ENCODE measurements around the gene RPH3AL.

RPH3AL gene

GRCh38 chr17:282000-282911, 70.4 kb downstream of the RPH3AL start:
- Histone ChIP-seq H4K5ac (ENCODE audit: low read length) (no peak overlapping the region), H2BK15ac (replicated peaks; ENCODE audit: low read depth) (no peak overlapping the region), H3K27me3 (ENCODE audit: insufficient read depth, low read length, poor library complexity) (no peaks in the 10 kb centered on the region), H3K4me1 (ENCODE audit: control insufficient read depth, low read depth, low read length) (no peaks in the 10 kb centered on the region), H3K9ac (ENCODE audit: low read length) (no peak overlapping the region), H3K79me1 (ENCODE audit: low read length) (no peaks in the 10 kb centered on the region), H3K4me3 (ENCODE audit: low read length) (no peak overlapping the region), H3K27ac (ENCODE audit: low read depth, low read length) (no peak overlapping the region), H2BK5ac (ENCODE audit: low read length) (no peak overlapping the region), H3K56ac (ENCODE audit: low read length) (no peak overlapping the region), H3K23ac (ENCODE audit: low read length) (no peak overlapping the region), H4K8ac (ENCODE audit: low read depth, low read length) (no peak overlapping the region), H3K79me2 (ENCODE audit: control insufficient read depth, insufficient read depth, low read length) (no peaks in the 10 kb centered on the region), H3K4me2 (ENCODE audit: low read length) (no peak overlapping the region), H3K36me3 (ENCODE audit: control insufficient read depth, insufficient read depth, low read length) (no peaks in the 10 kb centered on the region), H3K4ac (ENCODE audit: low read depth, low read length) (no peak overlapping the region), H2AK5ac (ENCODE audit: low read length) (no peak overlapping the region), H3K18ac (ENCODE audit: low read length) (no peak overlapping the region), H2BK120ac (ENCODE audit: low read depth, low read length) (no peak overlapping the region)
- no peak for DNase-seq
- no CpG with 5 or more reads among the region's 32 CpGs for WGBS (ENCODE audit: extremely low coverage, insufficient coverage, low lambda C conversion rate)

- no peak overlapping the region for H3K4ac ChIP-seq (ENCODE audit: low read depth, low read length)
- no peak overlapping the region for H2BK15ac ChIP-seq (replicated peaks; ENCODE audit: low read depth)
- no peaks in the 10 kb centered on the region for H3K36me3 ChIP-seq (ENCODE audit: control insufficient read depth, insufficient read depth, low read length)
- no peak overlapping the region for H3K9ac ChIP-seq (ENCODE audit: low read length)
- H3K56ac ChIP-seq (ENCODE audit: low read length) = no peak overlapping the region
- no peak overlapping the region for H3K4me3 ChIP-seq (ENCODE audit: low read length)
- H2BK120ac ChIP-seq (ENCODE audit: low read depth, low read length) = no peak overlapping the region
- no peak overlapping the region for H3K27ac ChIP-seq (ENCODE audit: low read depth, low read length)
- H4K5ac ChIP-seq (ENCODE audit: low read length) = no peak overlapping the region
- no peak overlapping the region for H3K18ac ChIP-seq (ENCODE audit: low read length)
- H3K27me3 ChIP-seq (ENCODE audit: insufficient read depth, low read length, poor library complexity) = no peaks in the 10 kb centered on the region
- no peaks in the 10 kb centered on the region for H3K79me2 ChIP-seq (ENCODE audit: control insufficient read depth, insufficient read depth, low read length)
- no peak overlapping the region for H3K4me2 ChIP-seq (ENCODE audit: low read length)
- H4K8ac ChIP-seq (ENCODE audit: low read depth, low read length) = no peak overlapping the region
- no peak overlapping the region for H2AK5ac ChIP-seq (ENCODE audit: low read length)
- no peak overlapping the region for H2BK5ac ChIP-seq (ENCODE audit: low read length)
- H3K23ac ChIP-seq (ENCODE audit: low read length) = no peak overlapping the region
- H3K79me1 ChIP-seq (ENCODE audit: low read length) = no peaks in the 10 kb centered on the region
- WGBS (ENCODE audit: extremely low coverage, insufficient coverage, low lambda C conversion rate) = no CpG with 5 or more reads among the region's 21 CpGs
- H3K4me1 ChIP-seq (ENCODE audit: control insufficient read depth, low read depth, low read length) = no peaks in the 10 kb centered on the region
- DNase-seq = no peak
Measured at GRCh38 chr17:281365-281999, 71.1 kb downstream of the RPH3AL start.

GRCh38 chr17:280901-281300, 71.7 kb downstream of the RPH3AL start:
- no peak overlapping the region for H3K56ac ChIP-seq (ENCODE audit: low read length)
- H3K27ac ChIP-seq (ENCODE audit: low read depth, low read length) = no peak overlapping the region
- H2BK5ac ChIP-seq (ENCODE audit: low read length) = no peak overlapping the region
- no peak overlapping the region for H3K4ac ChIP-seq (ENCODE audit: low read depth, low read length)
- H2BK120ac ChIP-seq (ENCODE audit: low read depth, low read length) = no peak overlapping the region
- no CpG with 5 or more reads among the region's 9 CpGs for WGBS (ENCODE audit: extremely low coverage, insufficient coverage, low lambda C conversion rate)
- H3K23ac ChIP-seq (ENCODE audit: low read length) = no peak overlapping the region
- no peak overlapping the region for H4K5ac ChIP-seq (ENCODE audit: low read length)
- H2BK15ac ChIP-seq (replicated peaks; ENCODE audit: low read depth) = no peak overlapping the region
- DNase-seq = no peak
- no peak overlapping the region for H3K4me2 ChIP-seq (ENCODE audit: low read length)
- H3K79me1 ChIP-seq (ENCODE audit: low read length) = no peaks in the 10 kb centered on the region
- no peaks in the 10 kb centered on the region for H3K36me3 ChIP-seq (ENCODE audit: control insufficient read depth, insufficient read depth, low read length)
- H3K18ac ChIP-seq (ENCODE audit: low read length) = no peak overlapping the region
- no peak overlapping the region for H3K4me3 ChIP-seq (ENCODE audit: low read length)
- no peaks in the 10 kb centered on the region for H3K79me2 ChIP-seq (ENCODE audit: control insufficient read depth, insufficient read depth, low read length)
- H3K27me3 ChIP-seq (ENCODE audit: insufficient read depth, low read length, poor library complexity) = no peaks in the 10 kb centered on the region
- H3K4me1 ChIP-seq (ENCODE audit: control insufficient read depth, low read depth, low read length) = no peaks in the 10 kb centered on the region
- H3K9ac ChIP-seq (ENCODE audit: low read length) = no peak overlapping the region
- no peak overlapping the region for H4K8ac ChIP-seq (ENCODE audit: low read depth, low read length)
- no peak overlapping the region for H2AK5ac ChIP-seq (ENCODE audit: low read length)

GRCh38 chr17:280216-280615, 72.4 kb downstream of the RPH3AL start:
- H2BK120ac ChIP-seq (ENCODE audit: low read depth, low read length) = no peak overlapping the region
- H2BK15ac ChIP-seq (replicated peaks; ENCODE audit: low read depth) = no peak overlapping the region
- no peak overlapping the region for H3K4me3 ChIP-seq (ENCODE audit: low read length)
- no peak overlapping the region for H3K27ac ChIP-seq (ENCODE audit: low read depth, low read length)
- no peaks in the 10 kb centered on the region for H3K36me3 ChIP-seq (ENCODE audit: control insufficient read depth, insufficient read depth, low read length)
- no peak overlapping the region for H2BK5ac ChIP-seq (ENCODE audit: low read length)
- no peak overlapping the region for H3K4me2 ChIP-seq (ENCODE audit: low read length)
- no peaks in the 10 kb centered on the region for H3K79me2 ChIP-seq (ENCODE audit: control insufficient read depth, insufficient read depth, low read length)
- H2AK5ac ChIP-seq (ENCODE audit: low read length) = no peak overlapping the region
- no peak overlapping the region for H3K23ac ChIP-seq (ENCODE audit: low read length)
- H3K4me1 ChIP-seq (ENCODE audit: control insufficient read depth, low read depth, low read length) = no peaks in the 10 kb centered on the region
- no peak overlapping the region for H3K18ac ChIP-seq (ENCODE audit: low read length)
- no peak overlapping the region for H3K56ac ChIP-seq (ENCODE audit: low read length)
- H3K27me3 ChIP-seq (ENCODE audit: insufficient read depth, low read length, poor library complexity) = no peaks in the 10 kb centered on the region
- no peak for DNase-seq
- no peak overlapping the region for H4K5ac ChIP-seq (ENCODE audit: low read length)
- H4K8ac ChIP-seq (ENCODE audit: low read depth, low read length) = no peak overlapping the region
- no peak overlapping the region for H3K9ac ChIP-seq (ENCODE audit: low read length)
- no peak overlapping the region for H3K4ac ChIP-seq (ENCODE audit: low read depth, low read length)
- whole genome bisulfite sequencing (ENCODE audit: extremely low coverage, insufficient coverage, low lambda C conversion rate) = no CpG with 5 or more reads among the region's 7 CpGs
- H3K79me1 ChIP-seq (ENCODE audit: low read length) = no peaks in the 10 kb centered on the region

- H4K5ac ChIP-seq (ENCODE audit: low read length) = no peak overlapping the region
- H3K4me2 ChIP-seq (ENCODE audit: low read length) = no peak overlapping the region
- H3K4ac ChIP-seq (ENCODE audit: low read depth, low read length) = no peak overlapping the region
- no peak overlapping the region for H2AK5ac ChIP-seq (ENCODE audit: low read length)
- H3K18ac ChIP-seq (ENCODE audit: low read length) = no peak overlapping the region
- no peaks in the 10 kb centered on the region for H3K79me1 ChIP-seq (ENCODE audit: low read length)
- H3K9ac ChIP-seq (ENCODE audit: low read length) = no peak overlapping the region
- no peaks in the 10 kb centered on the region for H3K27me3 ChIP-seq (ENCODE audit: insufficient read depth, low read length, poor library complexity)
- WGBS (ENCODE audit: extremely low coverage, insufficient coverage, low lambda C conversion rate) = no CpG with 5 or more reads among the region's 4 CpGs
- H2BK15ac ChIP-seq (replicated peaks; ENCODE audit: low read depth) = no peak overlapping the region
- H3K4me1 ChIP-seq (ENCODE audit: control insufficient read depth, low read depth, low read length) = no peaks in the 10 kb centered on the region
- H3K23ac ChIP-seq (ENCODE audit: low read length) = no peak overlapping the region
- DNase-seq = no peak
- H3K56ac ChIP-seq (ENCODE audit: low read length) = no peak overlapping the region
- no peak overlapping the region for H4K8ac ChIP-seq (ENCODE audit: low read depth, low read length)
- H2BK5ac ChIP-seq (ENCODE audit: low read length) = no peak overlapping the region
- no peak overlapping the region for H3K27ac ChIP-seq (ENCODE audit: low read depth, low read length)
- H3K79me2 ChIP-seq (ENCODE audit: control insufficient read depth, insufficient read depth, low read length) = no peaks in the 10 kb centered on the region
- no peak overlapping the region for H3K4me3 ChIP-seq (ENCODE audit: low read length)
- no peak overlapping the region for H2BK120ac ChIP-seq (ENCODE audit: low read depth, low read length)
- H3K36me3 ChIP-seq (ENCODE audit: control insufficient read depth, insufficient read depth, low read length) = no peaks in the 10 kb centered on the region
Measured at GRCh38 chr17:279776-280175, 72.8 kb downstream of the RPH3AL start.
